H9 (cell line): Measurements from ENCODE around the gene CEP164. TPM values are rescaled to one million over a fixed set of nuclear protein-coding genes. Genes with fewer than 3 reads are reported as not detected.

Experiments
- DNase-seq: peaks from one replicate; pipeline ENCODE4 v3.0.0-alpha.2; 2017
- H2AFZ ChIP-seq: one replicate; pipeline ENCODE4 v1.6.1; 2013; ENCODE audit warnings: mild to moderate bottlenecking, low read length, control low read depth, moderate library complexity
- H2AK5ac ChIP-seq: 2 replicates; pipeline ENCODE4 v1.6.1; 2013; ENCODE audit warnings: low read length, control low read depth, mixed read lengths; ENCODE audit not compliant: insufficient read length
- H2BK120ac ChIP-seq: one replicate; pipeline ENCODE4 v1.6.1; 2013; ENCODE audit warnings: low read depth, mild to moderate bottlenecking, low read length, control low read depth, inconsistent platforms; ENCODE audit not compliant: poor library complexity, severe bottlenecking
- H2BK12ac ChIP-seq: 2 replicates; pipeline ENCODE4 v1.6.1; 2013; ENCODE audit warnings: low read length, control low read depth, mixed read lengths, low read depth; ENCODE audit not compliant: insufficient read length
- H2BK15ac ChIP-seq: 2 replicates; pipeline ENCODE4 v1.6.1; 2013; ENCODE audit warnings: low read depth, low read length, control low read depth
- H2BK20ac ChIP-seq: one replicate; pipeline ENCODE4 v1.6.1; 2013; ENCODE audit warnings: low read depth, mild to moderate bottlenecking, low read length, control low read depth, inconsistent platforms; ENCODE audit not compliant: poor library complexity, severe bottlenecking
- H2BK5ac ChIP-seq: 2 replicates; pipeline ENCODE4 v1.6.1; 2013; ENCODE audit warnings: low read length, control low read depth, mixed read lengths; ENCODE audit not compliant: insufficient read length
- H3K14ac ChIP-seq: 2 replicates; pipeline ENCODE4 v1.6.1; 2013; ENCODE audit warnings: low read length, control low read depth; ENCODE audit not compliant: insufficient read depth
- H3K18ac ChIP-seq: 2 replicates; pipeline ENCODE4 v1.6.1; 2013; ENCODE audit warnings: low read depth, mild to moderate bottlenecking, mixed read lengths, low read length, control low read depth; ENCODE audit not compliant: insufficient read length
- H3K23ac ChIP-seq: 2 replicates; pipeline ENCODE4 v1.6.1; 2013; ENCODE audit warnings: low read length, control low read depth, mixed read lengths, low read depth; ENCODE audit not compliant: insufficient read length
- H3K23me2 ChIP-seq: 2 replicates; pipeline ENCODE4 v1.6.1; 2013; ENCODE audit warnings: low read depth, mild to moderate bottlenecking, mixed read lengths, low read length, control low read depth; ENCODE audit not compliant: insufficient read length, poor library complexity, severe bottlenecking
- H3K27ac ChIP-seq: 2 replicates; pipeline ENCODE4 v1.5.1; 2013; ENCODE audit warnings: low read length, control low read depth, mixed read lengths, low read depth; ENCODE audit not compliant: insufficient read length
- H3K27me3 ChIP-seq: 2 replicates; pipeline ENCODE4 v1.6.1; 2013; ENCODE audit warnings: low read length, control low read depth, inconsistent platforms; ENCODE audit not compliant: insufficient read depth
- H3K4ac ChIP-seq: 2 replicates; pipeline ENCODE4 v1.6.1; 2013; ENCODE audit warnings: low read depth, mild to moderate bottlenecking, control low read depth, inconsistent platforms, low read length, moderate library complexity
- H3K4me1 ChIP-seq: 2 replicates; pipeline ENCODE4 v1.6.1; 2013; ENCODE audit warnings: low read length, control low read depth, inconsistent platforms; ENCODE audit not compliant: insufficient read depth
- H3K4me2 ChIP-seq: 2 replicates; pipeline ENCODE4 v1.6.1; 2013; ENCODE audit warnings: low read length, control low read depth, mixed read lengths; ENCODE audit not compliant: insufficient read length, insufficient read depth
- H3K56ac ChIP-seq: 2 replicates; pipeline ENCODE4 v1.6.1; 2013; ENCODE audit warnings: low read depth, mild to moderate bottlenecking, mixed read lengths, low read length, control low read depth; ENCODE audit not compliant: insufficient read length
- H3K79me1 ChIP-seq: 2 replicates; pipeline ENCODE4 v1.6.1; 2013; ENCODE audit warnings: low read depth, mild to moderate bottlenecking, moderate library complexity, low read length, control low read depth, inconsistent platforms; ENCODE audit not compliant: insufficient read depth, poor library complexity, severe bottlenecking
- H3K79me2 ChIP-seq: 2 replicates; pipeline ENCODE4 v1.6.1; 2013; ENCODE audit warnings: low read length, control low read depth, inconsistent platforms; ENCODE audit not compliant: insufficient read depth
- H3K9ac ChIP-seq: 2 replicates; pipeline ENCODE4 v1.6.1; 2013; ENCODE audit warnings: low read length, control low read depth, mixed read lengths; ENCODE audit not compliant: insufficient read length; ENCODE audit errors: extremely low read depth
- H3K9me3 ChIP-seq: one replicate; pipeline ENCODE4 v1.6.1; 2013; ENCODE audit warnings: low read depth, low read length, inconsistent platforms; ENCODE audit not compliant: control insufficient read depth
- H3T11ph ChIP-seq: one replicate; pipeline ENCODE4 v1.6.1; 2013; ENCODE audit warnings: mild to moderate bottlenecking, low read length, control low read depth, inconsistent platforms
- H4K20me1 ChIP-seq: one replicate; pipeline ENCODE4 v1.6.1; 2013; ENCODE audit not compliant: control insufficient read depth, insufficient read length, insufficient read depth
- H4K5ac ChIP-seq: 2 replicates; pipeline ENCODE4 v1.6.1; 2013; ENCODE audit warnings: low read depth, mild to moderate bottlenecking, mixed read lengths, low read length, control low read depth; ENCODE audit not compliant: insufficient read length
- H4K8ac ChIP-seq: replicated peaks from 2 replicates; pipeline ENCODE4 v1.6.1; 2013; ENCODE audit warnings: low read length, control low read depth, mixed read lengths, low read depth; ENCODE audit not compliant: insufficient read length
- H4K91ac ChIP-seq: 2 replicates; pipeline ENCODE4 v1.6.1; 2013; ENCODE audit warnings: low read depth, mild to moderate bottlenecking, moderate library complexity, mixed read lengths, low read length, control low read depth; ENCODE audit not compliant: insufficient read length
- H3K27ac Mint-ChIP-seq, 3 experiments: 2 replicates in 2 of 3; 3 replicates in 1 of 3; pipeline ENCODE4 v1.8.0; 2020 to 2021; ENCODE audit warnings: mixed read lengths in 3 of 3, mild to moderate bottlenecking in 1 of 3, moderate library complexity in 1 of 3
- H3K27me3 Mint-ChIP-seq: 2 replicates; pipeline ENCODE4 v1.8.0; 2021; ENCODE audit warnings: low read depth, mild to moderate bottlenecking, moderate library complexity, mixed read lengths
- H3K36me3 Mint-ChIP-seq, 3 experiments: 2 replicates in 2 of 3; 3 replicates in 1 of 3; pipeline ENCODE4 v1.8.0; 2020 to 2021; ENCODE audit warnings: low read depth in 3 of 3, mixed read lengths in 3 of 3; ENCODE audit not compliant: insufficient read depth in 1 of 3
- H3K4me1 Mint-ChIP-seq, 2 experiments: 2 replicates each; pipeline ENCODE4 v1.8.0; 2020; ENCODE audit warnings: mixed read lengths in 2 of 2
- H3K4me3 Mint-ChIP-seq, 2 experiments: 2 replicates in 1 of 2; 3 replicates in 1 of 2; pipeline ENCODE4 v1.8.0; 2020 to 2021; ENCODE audit warnings: mild to moderate bottlenecking in 2 of 2, mixed read lengths in 2 of 2, moderate library complexity in 1 of 2
- H3K9me3 Mint-ChIP-seq, 2 experiments: 2 replicates in 1 of 2; 3 replicates in 1 of 2; pipeline ENCODE4 v1.8.0; 2020; ENCODE audit warnings: mild to moderate bottlenecking in 2 of 2, mixed read lengths in 2 of 2, moderate library complexity in 1 of 2
- CTCF ChIP-seq: fragments of 200-600 bp; sonication (generic); conservative IDR thresholded peaks from 3 replicates; pipeline ENCODE4 v1.8.0; 2021; ENCODE audit warnings: antibody characterized with exemption, mild to moderate bottlenecking
- WGBS: extraction: QIAGEN DNeasy Blood & Tissue Kit; methylation state at CpG from one replicate; pipeline ENCODE4 v1.1.7; 2013; ENCODE audit warnings: missing lambda C conversion rate, low lambda C conversion rate, mixed read lengths; ENCODE audit not compliant: insufficient read length; ENCODE audit errors: extremely low coverage; 5-methylcytosine and 5-hydroxymethylcytosine counted together
- total RNA-seq: library from RNA; stranded (reverse); gene quantifications from 2 replicates; pipeline ENCODE4 v1.2.1, GENCODE V29; 2021

Gene CEP164
- total RNA-seq, 1 experiment from 2014 or later = 24.9 TPM

- H3K27ac ChIP-seq = no peak overlapping the region
- no peak overlapping the region for H2BK12ac ChIP-seq
- H3K79me2 ChIP-seq = no peaks in the 10 kb centered on the region
- no peak overlapping the region for H3K4me2 ChIP-seq
- no peak overlapping the region for H3K14ac ChIP-seq
- H2AK5ac ChIP-seq = no peak overlapping the region
- no peaks in the 10 kb centered on the region for H4K20me1 ChIP-seq
- TF ChIP-seq CTCF = no peak
- H3K18ac ChIP-seq = no peak overlapping the region
- H4K91ac ChIP-seq = no peak overlapping the region
- H2BK120ac ChIP-seq = no peak overlapping the region
- no peak overlapping the region for H2BK20ac ChIP-seq
- H3K4me1 ChIP-seq = no peaks in the 10 kb centered on the region
- no peak overlapping the region for H3K56ac ChIP-seq
- H2BK15ac ChIP-seq = no peak overlapping the region
- no peak overlapping the region for H3T11ph ChIP-seq
- Mint-ChIP-seq H3K4me3 (no peak overlapping the region), H3K36me3 (peaks cover 0 to 19% (median 11%) of the 10 kb centered on the region in 3 experiments; a peak in 5 of 7 replicates), H3K27me3 (no peaks in the 10 kb centered on the region), H3K4me1 (no peaks in the 10 kb centered on the region), H3K9me3 (no peaks in the 10 kb centered on the region), H3K27ac (no peak overlapping the region)
- no peaks in the 10 kb centered on the region for H3K27me3 ChIP-seq
- no peak overlapping the region for H2BK5ac ChIP-seq
- no peak overlapping the region for H4K8ac ChIP-seq
- no CpG with 5 or more reads among the region's 5 CpGs for WGBS
- H3K23ac ChIP-seq = no peak overlapping the region
- DNase-seq = no peak
- H2AFZ ChIP-seq = no peak overlapping the region
- H3K9ac ChIP-seq = no peak overlapping the region
- no peak overlapping the region for H4K5ac ChIP-seq
- H3K4ac ChIP-seq = no peak overlapping the region
- no peaks in the 10 kb centered on the region for H3K79me1 ChIP-seq
- no peaks in the 10 kb centered on the region for H3K23me2 ChIP-seq
- H3K9me3 ChIP-seq = no peaks in the 10 kb centered on the region
Measured at GRCh38 chr11:117335399-117335798, 7.7 kb downstream of the CEP164 start.
